Stimulated activated naive CD8-positive, alpha-beta T cell treated with anti-CD3 and anti-CD28 coated beads, Interleukin-15, amount 100 ng/mL, for 72 hours (primary cell): Measurements from ENCODE around the gene ATP23.

Source experiments
- ATAC-seq: fragments of 150-1000 bp; cut with Tn5 transposase; 2 replicates; pipeline ENCODE4 v1.10.0; 2021; ENCODE audit warnings: mild to moderate bottlenecking, moderate library complexity
- DNase-seq, 2 donors: peaks; one replicate each; pipeline ENCODE4 v3.0.0; 2021 to 2022
- H3K27ac Mint-ChIP-seq, 2 donors: one replicate each; pipeline ENCODE4 v1.8.0; 2022; ENCODE audit warnings: mild to moderate bottlenecking in 2 of 2, mixed read lengths in 2 of 2, moderate library complexity in 2 of 2
- H3K27me3 Mint-ChIP-seq: one replicate; pipeline ENCODE4 v1.8.0; 2022; ENCODE audit warnings: mixed read lengths
- H3K4me1 Mint-ChIP-seq: one replicate; pipeline ENCODE4 v1.8.0; 2022; ENCODE audit warnings: mild to moderate bottlenecking, mixed read lengths
- H3K4me3 Mint-ChIP-seq, 2 donors: one replicate each; pipeline ENCODE4 v1.8.0; 2022; ENCODE audit warnings: mild to moderate bottlenecking in 2 of 2, mixed read lengths in 2 of 2, moderate library complexity in 1 of 2
- H3K9me3 Mint-ChIP-seq, 2 donors: one replicate each; pipeline ENCODE4 v1.8.0; 2022; ENCODE audit warnings: mixed read lengths in 2 of 2

The ATP23 gene

DNA sequence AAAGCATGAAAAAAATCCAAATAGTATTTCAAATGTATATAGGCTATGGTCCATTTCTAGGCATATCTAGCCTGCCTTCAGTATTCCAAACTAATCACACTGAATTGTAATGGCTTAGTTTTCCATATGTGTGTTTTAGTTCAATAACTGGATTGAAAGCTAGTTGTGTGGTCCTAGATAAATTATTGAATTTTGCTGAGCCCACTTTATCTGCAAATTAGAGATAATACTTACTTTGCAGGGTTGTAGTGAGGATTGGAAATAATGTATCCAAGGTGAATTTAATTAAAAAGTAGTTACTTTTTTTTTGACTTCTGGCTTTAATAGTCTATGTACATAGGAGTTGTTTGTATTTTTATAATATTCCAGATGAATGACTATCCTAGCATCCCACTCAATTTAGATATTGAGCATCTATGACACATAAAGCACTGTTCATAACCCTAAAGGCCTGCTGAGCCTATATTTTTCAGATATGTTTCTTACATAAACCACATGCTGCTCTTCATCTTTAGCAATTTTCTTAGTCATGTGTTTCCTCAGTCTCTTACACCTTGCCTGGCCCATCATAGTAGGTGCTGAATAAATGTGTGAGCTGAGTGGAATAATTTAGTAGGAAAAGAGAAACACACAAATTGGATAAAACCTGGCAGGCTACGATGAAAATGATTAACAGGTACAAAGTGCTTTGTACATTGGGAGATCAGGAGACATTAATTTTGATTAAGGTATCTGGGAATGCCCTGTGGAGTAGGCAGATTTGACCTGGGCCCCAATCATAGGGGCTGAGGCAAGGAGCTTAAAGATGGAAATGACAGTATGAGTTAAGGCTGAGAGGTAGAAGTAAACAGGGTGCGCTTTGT, 1.1 kb upstream of the ATP23 start:
- peak in 1 of 2 donors; percentile 3 for DNase-seq
- H3K4me1 Mint-ChIP-seq: peaks cover 66% of the 10 kb centered on the region
- peak overlapping the region; percentile 95 for H3K27ac Mint-ChIP-seq
- peak overlapping the region; percentile 91 to 96 for H3K4me3 Mint-ChIP-seq
- ATAC-seq: no peak
- H3K27me3 Mint-ChIP-seq: no peaks in the 10 kb centered on the region
- no peaks in the 10 kb centered on the region for H3K9me3 Mint-ChIP-seq

DNA sequence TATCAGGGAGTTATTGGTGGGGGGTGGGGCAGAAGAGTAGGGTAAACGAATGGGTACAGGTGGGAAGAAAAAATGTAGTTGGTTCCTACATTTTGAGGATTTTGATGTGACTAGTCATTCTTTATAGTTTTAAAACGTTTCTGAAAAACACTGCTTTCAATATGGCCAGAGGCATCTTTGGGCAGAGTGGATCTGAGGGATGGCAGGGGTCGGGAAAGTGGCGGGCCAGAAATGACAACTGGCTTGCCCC, 527 bp upstream of the ATP23 start:
- Mint-ChIP-seq H3K4me1 (peaks cover 62% of the 10 kb centered on the region), H3K9me3 (no peaks in the 10 kb centered on the region), H3K4me3 (peak overlapping the region; percentile 91 to 96), H3K27me3 (no peaks in the 10 kb centered on the region), H3K27ac (peak overlapping the region; percentile 95)
- peak; percentile 2 for ATAC-seq
- no peak for DNase-seq

DNA sequence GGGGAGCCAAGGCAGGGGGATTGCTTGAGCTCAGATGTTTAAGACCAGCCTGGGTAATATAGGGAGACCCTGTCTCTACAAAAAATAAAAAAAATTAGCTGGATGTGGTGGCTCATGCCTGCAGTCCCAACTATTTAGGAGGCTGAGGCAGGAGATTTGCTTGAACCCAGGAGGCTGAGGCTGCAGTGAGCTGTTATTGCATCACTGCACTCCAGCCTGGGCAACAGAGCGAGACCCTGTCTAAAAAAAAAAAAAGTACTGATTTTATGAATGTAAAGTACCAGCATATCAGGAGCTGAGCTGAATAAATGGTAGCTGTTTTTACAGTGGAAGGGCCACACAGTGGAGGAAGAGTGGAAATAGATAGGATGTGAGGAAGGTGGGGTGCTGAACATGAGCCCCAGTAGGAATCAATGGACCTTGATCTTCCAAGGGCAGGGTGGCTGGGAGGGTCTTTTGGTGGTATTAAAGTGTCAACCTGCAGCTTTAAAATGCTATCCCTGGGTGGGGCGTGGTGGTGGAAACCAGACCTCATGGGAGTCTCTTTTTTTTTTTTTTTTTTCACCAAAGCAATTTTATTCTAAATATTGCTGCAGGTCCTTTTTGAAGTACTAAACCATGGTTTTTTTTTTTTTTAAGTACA, 2.2 kb downstream of the ATP23 start:
- Mint-ChIP-seq H3K27ac (peak overlapping the region in 1 of 2 donors; percentile 55), H3K9me3 (no peaks in the 10 kb centered on the region), H3K4me3 (peak overlapping the region; percentile 14 to 96), H3K27me3 (no peaks in the 10 kb centered on the region), H3K4me1 (peaks cover 47% of the 10 kb centered on the region)
- ATAC-seq: no peak
- DNase-seq: no peak

DNA sequence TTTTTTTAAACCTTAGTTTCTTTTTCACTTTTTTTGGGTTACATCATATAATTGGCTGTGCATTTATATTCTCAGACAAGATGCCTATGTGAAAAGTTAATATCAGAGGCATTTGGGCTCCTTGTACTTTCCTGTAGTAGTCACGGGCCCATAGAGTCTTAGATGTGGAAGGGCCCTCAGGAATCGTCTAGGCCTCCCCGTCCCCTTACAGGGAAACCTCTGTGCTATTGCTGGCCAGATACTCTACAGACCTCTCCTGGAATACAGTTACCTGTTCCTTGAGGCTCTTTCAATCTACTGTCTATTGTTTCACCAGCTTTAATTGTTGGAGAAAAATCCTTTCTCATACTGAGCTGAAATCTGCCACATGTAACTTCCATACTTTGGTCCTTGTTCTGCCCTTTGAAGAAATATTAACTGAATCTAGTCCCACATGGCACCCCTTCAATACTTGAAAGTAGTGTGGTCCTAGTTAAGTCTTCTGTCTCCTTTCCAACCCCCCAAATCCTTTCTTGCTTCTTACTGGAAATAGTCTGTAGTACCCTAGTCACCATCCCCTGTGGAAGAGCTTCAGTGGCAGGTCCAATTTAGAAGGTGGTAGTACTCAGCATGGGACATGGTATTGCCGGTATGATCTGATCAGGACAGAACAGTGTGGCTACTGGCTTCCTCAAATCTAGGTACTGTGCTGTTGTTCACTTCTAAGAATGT, 3.1 kb downstream of the ATP23 start:
- DNase-seq (no peak), ATAC-seq (no peak)
- H3K4me3 Mint-ChIP-seq: peak overlapping the region in 1 of 2 donors; percentile 32
- H3K27me3 Mint-ChIP-seq: no peaks in the 10 kb centered on the region
- H3K27ac Mint-ChIP-seq: peak overlapping the region in 1 of 2 donors; percentile 49
- H3K4me1 Mint-ChIP-seq: peaks cover 43% of the 10 kb centered on the region
- no peaks in the 10 kb centered on the region for H3K9me3 Mint-ChIP-seq

DNA sequence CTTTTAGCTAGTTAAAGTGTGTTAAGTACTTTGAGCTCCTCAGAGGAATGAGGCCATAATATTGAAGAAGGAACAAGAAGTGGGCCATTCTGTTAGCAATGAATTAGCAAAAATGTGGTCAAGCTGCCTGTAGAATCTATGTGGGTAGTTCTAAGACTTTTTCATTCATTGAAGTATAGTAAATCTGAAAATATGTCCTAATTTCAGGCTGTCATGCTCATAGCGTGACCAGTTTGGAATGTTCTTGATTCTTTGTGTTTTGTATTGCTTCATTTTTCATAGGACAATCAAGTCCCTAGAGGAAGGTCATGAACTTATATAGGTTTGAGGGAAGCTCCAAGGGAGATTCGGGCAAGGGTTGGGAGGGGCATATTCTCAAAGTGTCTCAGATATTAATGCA, 11.4 kb downstream of the ATP23 start:
- Mint-ChIP-seq H3K4me1 (no peaks in the 10 kb centered on the region), H3K4me3 (no peak overlapping the region), H3K27me3 (no peaks in the 10 kb centered on the region), H3K9me3 (peaks cover 4 to 7% of the 10 kb centered on the region in 2 donors), H3K27ac (no peak overlapping the region)
- DNase-seq: no peak
- ATAC-seq: no peak

DNA sequence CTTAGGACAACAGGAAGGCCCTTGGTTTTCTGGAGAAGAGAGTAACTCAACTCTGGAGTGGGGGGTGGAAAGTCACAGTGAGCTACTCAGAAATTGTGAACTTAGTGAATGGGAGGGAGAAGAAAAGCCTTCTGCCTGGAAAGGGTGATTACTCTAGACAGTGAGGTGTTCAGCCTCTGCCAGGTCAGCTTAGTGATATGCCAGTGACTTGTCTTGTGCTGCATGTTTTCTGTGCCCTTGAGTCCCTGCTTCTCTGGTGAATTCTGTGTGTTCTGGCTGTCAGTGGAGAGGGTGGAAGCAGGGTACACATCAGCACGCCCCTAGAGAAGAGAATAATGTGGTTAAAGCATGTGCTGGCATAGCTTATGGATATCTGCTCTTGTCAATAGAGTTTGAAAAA, 13.4 kb downstream of the ATP23 start:
- no peak for DNase-seq
- Mint-ChIP-seq H3K4me1 (no peaks in the 10 kb centered on the region), H3K4me3 (no peak overlapping the region), H3K27ac (no peak overlapping the region), H3K9me3 (peaks cover 22 to 27% of the 10 kb centered on the region in 2 donors), H3K27me3 (no peaks in the 10 kb centered on the region)
- no peak for ATAC-seq

DNA sequence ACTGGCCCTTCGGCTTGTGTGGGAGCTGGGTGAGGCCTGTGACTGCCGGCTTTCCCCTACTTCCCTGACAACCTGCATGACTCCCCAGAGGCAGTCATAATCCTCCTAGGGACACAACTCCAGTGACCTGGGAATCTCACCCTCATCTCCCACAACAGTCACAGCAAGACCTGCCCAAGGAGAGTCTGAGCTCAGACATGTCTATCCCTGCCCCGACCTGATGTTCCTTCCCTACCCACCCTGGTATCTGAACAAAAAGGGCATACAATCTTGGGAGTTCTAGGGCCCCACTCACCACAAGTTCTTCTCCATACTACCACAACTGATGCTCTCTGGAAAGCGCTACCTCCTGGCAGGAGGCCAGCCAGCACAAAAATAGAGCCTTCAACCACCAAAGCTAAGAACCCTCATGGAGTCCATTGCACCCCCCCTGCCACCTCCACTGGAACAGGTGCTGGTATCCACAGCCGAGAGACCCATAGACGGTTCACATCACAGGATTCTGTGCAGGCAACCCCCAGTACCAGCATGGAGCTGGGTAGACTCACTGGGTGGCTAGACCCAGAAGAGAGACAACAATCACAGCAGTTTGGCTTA, 16.8 kb downstream of the ATP23 start:
- ATAC-seq (no peak), DNase-seq (no peak)
- Mint-ChIP-seq H3K4me3 (no peak overlapping the region), H3K9me3 (peaks cover 35 to 58% of the 10 kb centered on the region in 2 donors), H3K4me1 (no peaks in the 10 kb centered on the region), H3K27ac (no peak overlapping the region), H3K27me3 (no peaks in the 10 kb centered on the region)

DNA sequence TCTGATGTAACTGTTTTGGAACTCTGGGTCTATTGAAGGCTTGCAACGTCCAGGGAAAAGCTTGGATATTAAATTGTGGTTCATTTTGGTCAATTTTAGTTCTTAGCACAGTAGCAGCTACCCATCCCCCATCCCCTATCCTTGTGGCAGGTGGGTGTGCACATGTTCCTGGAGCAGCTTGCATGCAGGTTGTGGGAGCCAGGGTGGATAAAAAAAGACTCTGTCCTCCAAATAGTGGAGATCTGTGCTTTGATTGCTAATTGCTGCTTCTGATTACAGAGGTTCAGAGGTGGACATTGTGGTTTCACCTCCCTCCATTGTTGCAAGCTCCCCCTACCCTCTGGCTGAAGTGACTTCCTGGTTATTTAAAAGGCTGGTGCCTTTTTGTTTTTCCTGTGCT, 23.1 kb downstream of the ATP23 start:
- no peak for DNase-seq

DNA sequence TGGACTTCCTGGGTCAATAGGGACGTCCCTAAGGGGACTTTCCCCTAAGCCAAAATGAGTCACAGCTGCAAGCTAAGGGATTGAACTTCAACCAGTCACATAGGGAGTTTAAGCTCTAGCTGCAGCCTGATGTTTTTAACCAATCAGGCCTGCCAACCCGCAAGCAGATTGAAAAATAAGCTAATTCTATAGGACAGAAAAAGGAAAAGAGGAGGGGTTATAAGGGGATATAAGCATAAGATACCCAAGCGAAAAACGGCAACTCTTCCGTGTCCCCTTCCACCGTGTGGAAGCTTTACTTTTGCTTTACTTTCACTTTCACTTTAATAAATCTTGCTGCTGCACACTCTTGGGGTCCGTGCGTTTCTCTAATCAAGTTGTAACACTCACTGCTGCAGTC, 24.4 kb downstream of the ATP23 start:
- Mint-ChIP-seq H3K4me1 (no peaks in the 10 kb centered on the region), H3K27me3 (no peaks in the 10 kb centered on the region), H3K9me3 (peaks cover 25 to 60% of the 10 kb centered on the region in 2 donors), H3K27ac (peak overlapping the region in 1 of 2 donors; percentile 27), H3K4me3 (no peak overlapping the region)
- ATAC-seq (no peak), DNase-seq (no peak)

More for the DNA sequence above, 23.1 kb downstream of the ATP23 start:
- Mint-ChIP-seq H3K4me1 (no peaks in the 10 kb centered on the region), H3K4me3 (no peak overlapping the region), H3K9me3 (peaks cover 30 to 62% of the 10 kb centered on the region in 2 donors), H3K27me3 (no peaks in the 10 kb centered on the region), H3K27ac (no peak overlapping the region)
- no peak for ATAC-seq

DNA sequence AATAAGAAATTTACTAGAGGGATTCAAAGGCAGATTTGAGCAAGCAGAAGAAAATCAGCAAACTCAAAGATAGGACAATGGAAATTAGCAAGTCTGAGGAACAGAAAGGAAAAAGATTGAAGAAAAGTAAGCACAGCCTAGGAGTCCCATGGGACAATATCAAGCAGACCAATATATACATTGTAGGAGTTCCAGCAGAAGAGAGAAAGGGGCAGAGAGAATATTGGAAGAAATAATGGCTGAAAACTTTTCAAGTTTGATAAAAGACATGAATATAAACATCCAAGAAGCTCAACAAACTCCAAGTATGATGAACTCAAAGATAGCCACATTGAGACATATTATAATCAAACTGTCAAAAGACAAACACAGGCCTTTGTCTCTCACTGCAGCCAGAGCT, 25.2 kb downstream of the ATP23 start:
- no peaks in the 10 kb centered on the region for H3K4me1 Mint-ChIP-seq
- H3K27ac Mint-ChIP-seq: no peak overlapping the region
- peaks cover 19 to 52% of the 10 kb centered on the region in 2 donors for H3K9me3 Mint-ChIP-seq
- DNase-seq: no peak
- H3K4me3 Mint-ChIP-seq: no peak overlapping the region
- no peaks in the 10 kb centered on the region for H3K27me3 Mint-ChIP-seq
- ATAC-seq: no peak

DNA sequence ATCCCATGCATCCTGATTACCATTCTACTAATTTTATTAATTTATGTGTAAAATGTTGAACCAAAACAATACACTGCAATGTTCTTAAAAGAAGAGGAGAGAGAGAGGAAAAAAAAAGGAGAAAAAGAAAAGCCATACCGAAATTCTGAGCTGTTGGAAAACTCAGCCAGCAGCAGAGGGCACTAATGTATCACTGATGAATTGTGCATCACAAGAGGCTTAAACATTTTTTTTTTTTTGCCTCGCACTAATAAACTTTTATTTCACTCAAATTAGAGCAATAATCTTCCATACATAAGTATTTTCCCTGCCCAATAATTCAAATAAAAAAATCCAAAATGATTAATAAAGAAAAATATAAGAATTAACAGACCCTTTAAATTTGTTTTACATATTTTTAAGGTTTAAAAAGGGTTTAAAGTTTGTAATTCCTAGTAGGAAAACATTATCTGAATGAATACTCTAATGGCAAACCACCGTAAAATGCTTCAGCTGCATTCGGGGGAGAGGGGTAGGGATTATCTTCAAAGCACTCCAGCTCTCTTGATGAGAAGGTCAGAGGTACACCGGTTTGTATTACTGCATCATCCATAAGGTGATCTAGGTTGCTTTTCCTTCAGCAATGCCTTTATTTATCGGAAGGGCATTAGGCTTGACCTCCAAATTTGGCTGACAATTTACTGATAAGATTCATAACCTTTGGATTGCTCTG, 41.9 kb downstream of the ATP23 start:
- H3K4me1 Mint-ChIP-seq: no peaks in the 10 kb centered on the region
- no peak overlapping the region for H3K27ac Mint-ChIP-seq
- H3K4me3 Mint-ChIP-seq: no peak overlapping the region
- peaks cover 29% of the 10 kb centered on the region for H3K27me3 Mint-ChIP-seq
- no peaks in the 10 kb centered on the region for H3K9me3 Mint-ChIP-seq
- ATAC-seq: no peak
- DNase-seq: peak in 1 of 2 donors; percentile 16

DNA sequence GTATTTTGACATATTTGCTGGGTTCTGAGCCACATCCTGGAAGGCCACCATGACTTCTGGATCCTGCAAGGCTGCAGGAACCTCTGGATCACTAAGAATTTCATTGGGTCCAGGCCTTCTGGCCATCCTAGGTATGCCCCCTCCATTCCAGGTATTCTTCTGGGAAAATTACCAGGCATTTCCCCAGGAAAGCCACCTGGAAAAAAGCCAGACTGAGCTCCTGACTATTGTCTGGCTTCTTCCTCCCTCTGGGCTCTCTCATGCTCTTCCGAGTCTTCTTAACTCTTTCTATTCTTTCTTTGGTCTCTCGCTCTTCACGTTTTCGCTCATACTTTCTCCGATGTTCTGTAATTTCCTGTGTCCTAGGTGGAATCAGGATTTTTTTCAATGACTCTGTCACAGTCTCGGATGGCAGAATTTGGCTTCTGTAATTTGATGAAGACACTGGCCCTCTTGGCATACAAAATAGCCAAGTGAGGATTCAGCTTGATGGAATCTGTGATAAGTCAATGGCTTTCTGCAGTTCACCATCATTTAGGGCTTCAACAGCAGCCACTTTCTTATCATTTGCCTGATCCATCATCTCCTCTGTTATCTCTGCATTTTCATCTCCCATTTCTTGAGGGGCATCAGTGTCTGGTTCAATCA, 42.6 kb downstream of the ATP23 start:
- no peak for DNase-seq

DNA sequence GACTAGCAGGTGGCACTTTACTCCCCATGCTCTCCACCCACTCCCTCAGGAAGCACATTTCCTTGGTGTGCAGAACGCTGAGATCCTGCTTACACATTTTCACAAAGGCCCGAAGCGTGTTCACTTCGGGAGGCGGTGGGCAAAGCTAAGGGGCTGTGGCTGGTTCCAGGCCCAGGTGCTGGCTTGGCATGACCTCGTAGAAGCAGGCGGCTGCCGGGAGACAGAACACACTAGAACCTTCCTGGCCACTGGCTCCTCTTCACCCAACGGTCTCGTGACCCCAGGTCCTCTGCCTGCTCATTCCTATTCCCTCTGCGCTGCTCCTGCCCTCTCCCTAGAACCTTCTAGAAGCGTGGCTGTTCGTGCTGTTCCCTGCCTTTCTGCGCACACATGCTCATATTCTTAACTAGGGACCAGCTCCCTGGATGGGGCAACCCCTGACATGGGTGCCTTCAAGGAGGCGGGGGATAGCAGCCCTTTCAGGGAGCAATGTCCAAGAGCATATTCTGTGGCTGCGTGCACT, 43.3 kb downstream of the ATP23 start:
- no peak overlapping the region for H3K27ac Mint-ChIP-seq
- H3K4me1 Mint-ChIP-seq: no peaks in the 10 kb centered on the region
- no peak for DNase-seq
- H3K4me3 Mint-ChIP-seq: no peak overlapping the region
- ATAC-seq: no peak
- no peaks in the 10 kb centered on the region for H3K9me3 Mint-ChIP-seq
- peaks cover 15% of the 10 kb centered on the region for H3K27me3 Mint-ChIP-seq

More for the DNA sequence above, 42.6 kb downstream of the ATP23 start:
- no peaks in the 10 kb centered on the region for H3K9me3 Mint-ChIP-seq
- no peak for ATAC-seq
- H3K27me3 Mint-ChIP-seq: peaks cover 23% of the 10 kb centered on the region
- H3K4me3 Mint-ChIP-seq: no peak overlapping the region
- no peak overlapping the region for H3K27ac Mint-ChIP-seq
- H3K4me1 Mint-ChIP-seq: no peaks in the 10 kb centered on the region

DNA sequence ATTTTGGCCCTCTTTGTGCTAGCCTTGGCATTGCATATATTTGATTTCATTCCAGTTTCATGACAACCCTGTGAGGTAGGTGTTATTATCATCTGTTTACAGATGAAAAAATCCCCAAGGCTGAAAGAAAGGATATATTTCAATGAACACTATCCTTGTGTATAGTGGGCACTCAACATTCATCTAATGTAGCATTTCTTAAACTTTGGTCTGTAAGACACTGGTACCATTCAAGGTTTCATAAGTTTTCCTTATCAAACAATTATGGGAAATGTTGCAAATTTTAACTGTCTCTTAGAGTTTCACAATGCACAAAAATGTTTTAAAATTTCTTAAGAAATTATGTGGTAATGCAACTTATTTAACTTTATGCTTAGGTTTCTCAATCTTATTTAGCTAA, 44.3 kb downstream of the ATP23 start:
- Mint-ChIP-seq H3K9me3 (no peaks in the 10 kb centered on the region), H3K4me3 (no peak overlapping the region), H3K27ac (no peak overlapping the region), H3K27me3 (peaks cover 12% of the 10 kb centered on the region), H3K4me1 (no peaks in the 10 kb centered on the region)
- DNase-seq (no peak), ATAC-seq (no peak)

DNA sequence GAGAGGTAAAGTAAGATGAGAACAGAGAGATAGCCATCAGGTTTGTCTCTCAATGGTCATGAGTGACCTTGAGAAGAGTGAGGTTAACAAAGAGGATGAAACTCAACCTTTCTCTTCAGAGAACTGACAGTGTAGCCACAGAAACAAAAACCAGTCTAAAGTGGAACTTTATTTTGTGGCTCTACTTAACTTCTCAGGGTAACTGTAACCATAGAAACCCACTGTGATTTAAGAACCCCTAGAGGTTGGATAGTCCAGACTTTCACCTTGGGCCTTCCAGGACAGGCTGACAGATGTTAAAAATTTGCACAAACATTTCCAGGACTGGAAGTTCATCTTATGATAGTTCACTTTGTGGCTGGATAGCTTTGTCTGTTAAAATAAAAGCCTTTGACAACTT, 48.5 kb downstream of the ATP23 start:
- Mint-ChIP-seq H3K27me3 (peaks cover under 1% of the 10 kb centered on the region), H3K9me3 (peaks cover 9 to 11% of the 10 kb centered on the region in 2 donors), H3K4me3 (no peak overlapping the region), H3K27ac (no peak overlapping the region), H3K4me1 (no peaks in the 10 kb centered on the region)
- DNase-seq: no peak
- ATAC-seq: no peak
